WTC11 (cell line): ENCODE results near the gene LRP4. TPM values are rescaled to one million over a fixed set of nuclear protein-coding genes. Genes with fewer than 3 reads are reported as not detected.

ENCODE experiments used
- ATAC-seq: fragments of 200-7000 bp; cut with Tn5 transposase; 2 replicates; pipeline ENCODE4 v1.10.0; 2021; ENCODE audit warnings: mild to moderate bottlenecking, moderate library complexity
- CTCF ChIA-PET: fragments of 300-600 bp; sonication (Branson Sonifier 250); formaldehyde crosslinking; loops from one replicate; lab custom pipeline; 2021; ENCODE audit warnings: antibody characterized with exemption; lab: Charles Lee
- POLR2A ChIA-PET: fragments of 350-600 bp; sonication (Branson Sonifier 250); formaldehyde crosslinking; loops from one replicate; lab custom pipeline; 2021; ENCODE audit warnings: antibody characterized with exemption; lab: Charles Lee
- DNase-seq: peaks from one replicate; pipeline ENCODE4 v3.0.0; 2021; ENCODE audit warnings: low spot score
- H3K27ac Mint-ChIP-seq: 2 replicates; pipeline ENCODE4 v1.8.0; 2021; ENCODE audit warnings: mixed read lengths
- H3K27me3 Mint-ChIP-seq: 2 replicates; pipeline ENCODE4 v1.8.0; 2021; ENCODE audit warnings: low read depth, mild to moderate bottlenecking, moderate library complexity, mixed read lengths
- H3K36me3 Mint-ChIP-seq: 2 replicates; pipeline ENCODE4 v1.8.0; 2021; ENCODE audit warnings: mixed read lengths
- H3K4me1 Mint-ChIP-seq: 2 replicates; pipeline ENCODE4 v1.8.0; 2022; ENCODE audit warnings: mixed read lengths
- H3K4me3 Mint-ChIP-seq: 2 replicates; pipeline ENCODE4 v1.8.0; 2021; ENCODE audit warnings: mild to moderate bottlenecking, moderate library complexity, mixed read lengths
- H3K9me3 Mint-ChIP-seq: 2 replicates; pipeline ENCODE4 v1.8.0; 2021; ENCODE audit warnings: mixed read lengths
- CBFB ChIP-seq: sonication (generic); formaldehyde crosslinking; IDR thresholded peaks from 2 replicates; pipeline ENCODE4 v1.8.1; 2022; ENCODE audit warnings: mild to moderate bottlenecking, low read depth, missing genetic modification reagents
- ELF4 ChIP-seq: sonication (generic); formaldehyde crosslinking; IDR thresholded peaks from 2 replicates; pipeline ENCODE4 v1.8.1; 2022; ENCODE audit warnings: low read depth, mild to moderate bottlenecking, moderate library complexity, missing genetic modification reagents
- ERG ChIP-seq: fragments of 250-450 bp; sonication (Bioruptor Pico); IDR thresholded peaks from 2 replicates; pipeline ENCODE4 v1.8.0; 2021; ENCODE audit warnings: mild to moderate bottlenecking
- GTF2I ChIP-seq: fragments of 250-450 bp; sonication (Bioruptor Pico); conservative IDR thresholded peaks from 2 replicates; pipeline ENCODE4 v1.4.0; 2021; ENCODE audit warnings: mild to moderate bottlenecking
- KAT7 ChIP-seq: sonication (generic); formaldehyde crosslinking; IDR thresholded peaks from 2 replicates; pipeline ENCODE4 v1.8.1; 2023; ENCODE audit warnings: missing genetic modification reagents, mild to moderate bottlenecking, borderline replicate concordance
- TCF7 ChIP-seq: sonication (generic); formaldehyde crosslinking; IDR thresholded peaks from 2 replicates; pipeline ENCODE4 v1.8.0; 2022; ENCODE audit warnings: mild to moderate bottlenecking, low read depth, missing genetic modification reagents, moderate library complexity
- USF1 ChIP-seq: sonication (generic); formaldehyde crosslinking; IDR thresholded peaks from 2 replicates; pipeline ENCODE4 v1.8.0; 2022; ENCODE audit warnings: mild to moderate bottlenecking, missing genetic modification reagents
- ZBTB43 ChIP-seq: sonication (generic); formaldehyde crosslinking; IDR thresholded peaks from 2 replicates; pipeline ENCODE4 v1.8.1; 2023; ENCODE audit warnings: mild to moderate bottlenecking, missing genetic modification reagents
- ZNF232 ChIP-seq: sonication (generic); formaldehyde crosslinking; IDR thresholded peaks from 2 replicates; pipeline ENCODE4 v1.8.0; 2022; ENCODE audit warnings: mild to moderate bottlenecking, missing genetic modification reagents
- ZNF396 ChIP-seq: fragments of 250-450 bp; sonication (Bioruptor Pico); IDR thresholded peaks from 2 replicates; pipeline ENCODE4 v1.8.0; 2021; ENCODE audit warnings: mild to moderate bottlenecking, moderate library complexity, borderline replicate concordance
- ZNF423 ChIP-seq: fragments of 250-450 bp; sonication (Bioruptor Pico); IDR thresholded peaks from 2 replicates; pipeline ENCODE4 v2.1.2; 2022; ENCODE audit warnings: mild to moderate bottlenecking, moderate library complexity
- ZNF671 ChIP-seq: fragments of 250-450 bp; sonication (Bioruptor Pico); IDR thresholded peaks from 2 replicates; pipeline ENCODE4 v1.8.0; 2021; ENCODE audit warnings: mild to moderate bottlenecking
- total RNA-seq: library from RNA; stranded (reverse); gene quantifications from 3 replicates; pipeline ENCODE4 v1.2.3, GENCODE V29; 2021
- TF ChIP-seq, protein P1 (sequence below): fragments of 250-450 bp; sonication (Bioruptor Pico); IDR thresholded peaks from 2 replicates; pipeline ENCODE4 v2.1.2; 2022; ENCODE audit warnings: mild to moderate bottlenecking, moderate library complexity
- TF ChIP-seq, protein P2 (sequence below): sonication (generic); formaldehyde crosslinking; IDR thresholded peaks from 2 replicates; pipeline ENCODE4 v1.8.0; 2022; ENCODE audit warnings: mild to moderate bottlenecking, missing genetic modification reagents
- TF ChIP-seq, protein P3 (sequence below): sonication (generic); formaldehyde crosslinking; IDR thresholded peaks from 2 replicates; pipeline ENCODE4 v1.8.1; 2023; ENCODE audit warnings: mild to moderate bottlenecking, missing genetic modification reagents, borderline replicate concordance
- TF ChIP-seq, protein P4 (sequence below): sonication (generic); formaldehyde crosslinking; IDR thresholded peaks from 2 replicates; pipeline ENCODE4 v1.8.1; 2022; ENCODE audit warnings: low read depth, missing genetic modification reagents, borderline replicate concordance

Gene LRP4
- total RNA-seq, 1 experiment from 2014 or later = 39.5 TPM

DNA sequence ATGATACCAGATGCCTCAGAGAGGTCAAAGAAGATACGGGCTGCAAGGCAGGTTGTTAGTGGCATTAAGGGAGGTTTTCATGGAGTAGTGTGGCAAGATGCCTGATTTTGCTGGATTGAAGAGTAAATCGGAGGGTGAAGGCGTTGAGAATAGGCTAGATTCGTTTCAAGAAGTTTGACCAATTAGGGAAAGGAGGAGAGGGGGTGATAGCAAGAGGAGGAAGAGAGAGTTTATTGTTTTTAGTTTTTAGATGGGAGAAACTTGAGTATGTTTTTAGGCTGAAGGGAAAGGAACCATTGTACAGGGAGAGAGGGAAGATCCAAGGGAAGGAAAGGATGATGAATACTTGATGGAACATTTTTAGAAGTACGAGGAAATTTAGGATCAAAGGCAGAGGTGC lies 34.7 kb upstream of the LRP4 start:
- peak overlapping the region; percentile 34; the same call in 1 of the 2 replicates for H3K27ac Mint-ChIP-seq
- H3K36me3 Mint-ChIP-seq = no peaks in the 10 kb centered on the region
- POLR2A ChIA-PET = no interaction called here
- H3K4me1 Mint-ChIP-seq = no peaks in the 10 kb centered on the region
- TF ChIP-seq, protein P1, sequence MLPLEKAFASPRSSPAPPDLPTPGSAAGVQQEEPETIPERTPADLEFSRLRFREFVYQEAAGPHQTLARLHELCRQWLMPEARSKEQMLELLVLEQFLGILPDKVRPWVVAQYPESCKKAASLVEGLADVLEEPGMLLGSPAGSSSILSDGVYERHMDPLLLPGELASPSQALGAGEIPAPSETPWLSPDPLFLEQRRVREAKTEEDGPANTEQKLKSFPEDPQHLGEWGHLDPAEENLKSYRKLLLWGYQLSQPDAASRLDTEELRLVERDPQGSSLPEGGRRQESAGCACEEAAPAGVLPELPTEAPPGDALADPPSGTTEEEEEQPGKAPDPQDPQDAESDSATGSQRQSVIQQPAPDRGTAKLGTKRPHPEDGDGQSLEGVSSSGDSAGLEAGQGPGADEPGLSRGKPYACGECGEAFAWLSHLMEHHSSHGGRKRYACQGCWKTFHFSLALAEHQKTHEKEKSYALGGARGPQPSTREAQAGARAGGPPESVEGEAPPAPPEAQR (CRISPR knock-in tag) = no peak
- TF ChIP-seq KAT7 (CRISPR knock-in tag) = no peak
- TF ChIP-seq CBFB (CRISPR knock-in tag) = no peak
- TF ChIP-seq, protein P2, sequence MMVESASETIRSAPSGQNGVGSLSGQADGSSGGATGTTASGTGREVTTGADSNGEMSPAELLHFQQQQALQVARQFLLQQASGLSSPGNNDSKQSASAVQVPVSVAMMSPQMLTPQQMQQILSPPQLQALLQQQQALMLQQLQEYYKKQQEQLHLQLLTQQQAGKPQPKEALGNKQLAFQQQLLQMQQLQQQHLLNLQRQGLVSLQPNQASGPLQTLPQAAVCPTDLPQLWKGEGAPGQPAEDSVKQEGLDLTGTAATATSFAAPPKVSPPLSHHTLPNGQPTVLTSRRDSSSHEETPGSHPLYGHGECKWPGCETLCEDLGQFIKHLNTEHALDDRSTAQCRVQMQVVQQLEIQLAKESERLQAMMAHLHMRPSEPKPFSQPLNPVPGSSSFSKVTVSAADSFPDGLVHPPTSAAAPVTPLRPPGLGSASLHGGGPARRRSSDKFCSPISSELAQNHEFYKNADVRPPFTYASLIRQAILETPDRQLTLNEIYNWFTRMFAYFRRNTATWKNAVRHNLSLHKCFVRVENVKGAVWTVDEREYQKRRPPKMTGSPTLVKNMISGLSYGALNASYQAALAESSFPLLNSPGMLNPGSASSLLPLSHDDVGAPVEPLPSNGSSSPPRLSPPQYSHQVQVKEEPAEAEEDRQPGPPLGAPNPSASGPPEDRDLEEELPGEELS (CRISPR knock-in tag) = no peak
- no peak for TF ChIP-seq ZNF423
- TF ChIP-seq ZBTB43 (CRISPR knock-in tag) = no peak
- TF ChIP-seq GTF2I = no peak
- TF ChIP-seq ZNF671 = no peak
- no peak for TF ChIP-seq ERG (CRISPR knock-in tag)
- TF ChIP-seq ZNF396 = no peak
- TF ChIP-seq USF1 (CRISPR knock-in tag) = no peak
- TF ChIP-seq, protein P3, sequence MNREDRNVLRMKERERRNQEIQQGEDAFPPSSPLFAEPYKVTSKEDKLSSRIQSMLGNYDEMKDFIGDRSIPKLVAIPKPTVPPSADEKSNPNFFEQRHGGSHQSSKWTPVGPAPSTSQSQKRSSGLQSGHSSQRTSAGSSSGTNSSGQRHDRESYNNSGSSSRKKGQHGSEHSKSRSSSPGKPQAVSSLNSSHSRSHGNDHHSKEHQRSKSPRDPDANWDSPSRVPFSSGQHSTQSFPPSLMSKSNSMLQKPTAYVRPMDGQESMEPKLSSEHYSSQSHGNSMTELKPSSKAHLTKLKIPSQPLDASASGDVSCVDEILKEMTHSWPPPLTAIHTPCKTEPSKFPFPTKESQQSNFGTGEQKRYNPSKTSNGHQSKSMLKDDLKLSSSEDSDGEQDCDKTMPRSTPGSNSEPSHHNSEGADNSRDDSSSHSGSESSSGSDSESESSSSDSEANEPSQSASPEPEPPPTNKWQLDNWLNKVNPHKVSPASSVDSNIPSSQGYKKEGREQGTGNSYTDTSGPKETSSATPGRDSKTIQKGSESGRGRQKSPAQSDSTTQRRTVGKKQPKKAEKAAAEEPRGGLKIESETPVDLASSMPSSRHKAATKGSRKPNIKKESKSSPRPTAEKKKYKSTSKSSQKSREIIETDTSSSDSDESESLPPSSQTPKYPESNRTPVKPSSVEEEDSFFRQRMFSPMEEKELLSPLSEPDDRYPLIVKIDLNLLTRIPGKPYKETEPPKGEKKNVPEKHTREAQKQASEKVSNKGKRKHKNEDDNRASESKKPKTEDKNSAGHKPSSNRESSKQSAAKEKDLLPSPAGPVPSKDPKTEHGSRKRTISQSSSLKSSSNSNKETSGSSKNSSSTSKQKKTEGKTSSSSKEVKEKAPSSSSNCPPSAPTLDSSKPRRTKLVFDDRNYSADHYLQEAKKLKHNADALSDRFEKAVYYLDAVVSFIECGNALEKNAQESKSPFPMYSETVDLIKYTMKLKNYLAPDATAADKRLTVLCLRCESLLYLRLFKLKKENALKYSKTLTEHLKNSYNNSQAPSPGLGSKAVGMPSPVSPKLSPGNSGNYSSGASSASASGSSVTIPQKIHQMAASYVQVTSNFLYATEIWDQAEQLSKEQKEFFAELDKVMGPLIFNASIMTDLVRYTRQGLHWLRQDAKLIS (CRISPR knock-in tag) = no peak
- no peak for TF ChIP-seq TCF7
- TF ChIP-seq ZNF232 = no peak
- no peak for TF ChIP-seq ELF4
- TF ChIP-seq, protein P4, sequence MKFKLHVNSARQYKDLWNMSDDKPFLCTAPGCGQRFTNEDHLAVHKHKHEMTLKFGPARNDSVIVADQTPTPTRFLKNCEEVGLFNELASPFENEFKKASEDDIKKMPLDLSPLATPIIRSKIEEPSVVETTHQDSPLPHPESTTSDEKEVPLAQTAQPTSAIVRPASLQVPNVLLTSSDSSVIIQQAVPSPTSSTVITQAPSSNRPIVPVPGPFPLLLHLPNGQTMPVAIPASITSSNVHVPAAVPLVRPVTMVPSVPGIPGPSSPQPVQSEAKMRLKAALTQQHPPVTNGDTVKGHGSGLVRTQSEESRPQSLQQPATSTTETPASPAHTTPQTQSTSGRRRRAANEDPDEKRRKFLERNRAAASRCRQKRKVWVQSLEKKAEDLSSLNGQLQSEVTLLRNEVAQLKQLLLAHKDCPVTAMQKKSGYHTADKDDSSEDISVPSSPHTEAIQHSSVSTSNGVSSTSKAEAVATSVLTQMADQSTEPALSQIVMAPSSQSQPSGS = no peak
- no peaks in the 10 kb centered on the region for H3K27me3 Mint-ChIP-seq
- no peaks in the 10 kb centered on the region for H3K9me3 Mint-ChIP-seq
- CTCF ChIA-PET = interaction anchor here (1.8 kb wide), 1 partner anchor 200 kb away, joined by 7 read pairs; no protein-coding TSS in a partner anchor
- no peak overlapping the region for H3K4me3 Mint-ChIP-seq
- DNase-seq (no peak), ATAC-seq (no peak)
